HCT116 (cell line): ENCODE results near the gene ALLC. TPM values are rescaled to one million over a fixed set of nuclear protein-coding genes. Genes with fewer than 3 reads are reported as not detected.
"Not testable (repeated sequence)": the region's sequence is repeated elsewhere in the genome, so short reads cannot be mapped to it uniquely, and the experiment has no call there.

Source experiments
- ATAC-seq: fragments of 200-7000 bp; cut with Tn5 transposase; 2 replicates; pipeline ENCODE4 v1.9.1; 2020; ENCODE audit warnings: mild to moderate bottlenecking, moderate library complexity
- BruUV-seq: library from RNA; stranded (reverse); fragments of 400-500 nt; replicated peaks from 2 replicates; lab custom pipeline; 2021; lab: Mats Ljungman, UMichigan
- CTCF ChIA-PET: fragments of 300-600 bp; sonication (Branson Sonifier 250); formaldehyde crosslinking; loops from one replicate; lab custom pipeline; 2021; ENCODE audit warnings: antibody characterized with exemption; lab: Charles Lee
- POLR2A ChIA-PET: fragments of 300-600, 350-600 bp; sonication (Branson Sonifier 250); formaldehyde crosslinking; loops from one replicate; lab custom pipeline; 2021; ENCODE audit warnings: antibody characterized with exemption; lab: Charles Lee
- RAD21 ChIA-PET, 2 experiments: fragments of 300-600 bp; sonication (Branson Sonifier 250); formaldehyde crosslinking; loops; one replicate each; lab custom pipeline; 2023; ENCODE audit warnings: low total read pairs in 2 of 2; ENCODE audit not compliant: uncharacterized antibody in 2 of 2, unreplicated experiment in 2 of 2, low non-redundant PET in 1 of 2; lab: Charles Lee
- DNase-seq: peaks from one replicate; pipeline ENCODE4 v3.0.0-alpha.2; 2010; ENCODE audit warnings: low read depth, low spot score
- H2AFZ ChIP-seq: fragments of 200-600 bp; shearing (Covaris generic), sonication (generic); 2 replicates; pipeline ENCODE4 v1.6.1; 2017; ENCODE audit warnings: low read depth, mixed run types, mixed read lengths, antibody characterized with exemption, low read length; ENCODE audit not compliant: poor library complexity, severe bottlenecking
- H3K27ac ChIP-seq: 2 replicates; pipeline ENCODE4 v1.5.1; 2012; ENCODE audit warnings: low read depth, low read length
- H3K27me3 ChIP-seq: fragments of 200-600 bp; sonication (generic); 2 replicates; pipeline ENCODE4 v1.6.1; 2016; ENCODE audit warnings: mixed run types, low read length, mixed read lengths; ENCODE audit not compliant: insufficient read depth
- H3K36me3 ChIP-seq, 2 experiments: fragments of 200-500 bp in 1 of 2; fragments of 200-600 bp in 1 of 2; sonication (Bioruptor generic) in 1 of 2; sonication (generic) in 1 of 2; 2 replicates each; pipeline versions ENCODE4 v1.5.1 to v1.6.1; 2014 to 2016; ENCODE audit warnings: low read length in 2 of 2, inconsistent platforms in 1 of 2, mixed read lengths in 1 of 2, mixed run types in 1 of 2; ENCODE audit not compliant: insufficient read depth in 2 of 2, control insufficient read depth in 1 of 2
- H3K4me1 ChIP-seq, 2 experiments: fragments of 200-600 bp in 1 of 2; sonication (generic) in 1 of 2; 2 replicates each; pipeline versions ENCODE4 v1.5.1 to v1.6.1; 2012 to 2017; ENCODE audit warnings: low read length in 2 of 2, inconsistent platforms in 1 of 2, mild to moderate bottlenecking in 1 of 2, mixed read lengths in 1 of 2, mixed run types in 1 of 2, moderate library complexity in 1 of 2; ENCODE audit not compliant: insufficient read depth in 2 of 2, control insufficient read depth in 1 of 2
- H3K4me2 ChIP-seq: fragments of 200-600 bp; sonication (generic); 2 replicates; pipeline ENCODE4 v1.6.1; 2017; ENCODE audit warnings: mixed run types, low read length, mixed read lengths
- H3K4me3 ChIP-seq, 2 experiments: fragments of 200-600 bp in 1 of 2; sonication (generic) in 1 of 2; replicated peaks in 1 of 2; 2 replicates each; pipeline ENCODE4 v1.5.1; 2011 to 2016; ENCODE audit warnings: low read length in 2 of 2, control low read depth in 1 of 2, low read depth in 1 of 2, mild to moderate bottlenecking in 1 of 2, mixed read lengths in 1 of 2, mixed run types in 1 of 2
- H3K79me2 ChIP-seq: fragments of 200-600 bp; sonication (generic); 2 replicates; pipeline ENCODE4 v1.6.1; 2017; ENCODE audit warnings: mild to moderate bottlenecking, mixed run types, low read length, moderate library complexity, mixed read lengths; ENCODE audit not compliant: insufficient read depth
- H3K9ac ChIP-seq: fragments of 200-600 bp; sonication (generic); 2 replicates; pipeline ENCODE4 v1.6.1; 2016; ENCODE audit warnings: low read length, mixed read lengths
- H3K9me2 ChIP-seq: fragments of 200-600 bp; sonication (generic), shearing (Covaris generic); 2 replicates; pipeline ENCODE4 v1.6.1; 2017; ENCODE audit warnings: mixed run types, mild to moderate bottlenecking, moderate library complexity; ENCODE audit not compliant: insufficient read depth
- H3K9me3 ChIP-seq, 2 experiments: fragments of 200-500 bp in 1 of 2; fragments of 200-600 bp in 1 of 2; sonication (Bioruptor generic) in 1 of 2; sonication (generic) in 1 of 2; 2 replicates each; pipeline ENCODE4 v1.6.1; 2014 to 2017; ENCODE audit warnings: low read length in 2 of 2, mixed read lengths in 2 of 2, inconsistent platforms in 1 of 2, low read depth in 1 of 2, mild to moderate bottlenecking in 1 of 2, mixed run types in 1 of 2, moderate library complexity in 1 of 2; ENCODE audit not compliant: control insufficient read depth in 1 of 2, insufficient read depth in 1 of 2
- H4K20me1 ChIP-seq: fragments of 200-600 bp; sonication (generic), shearing (Covaris generic); 2 replicates; pipeline ENCODE4 v1.6.1; 2017; ENCODE audit warnings: mixed run types, mild to moderate bottlenecking, moderate library complexity; ENCODE audit not compliant: insufficient read depth
- CBX3 ChIP-seq: IDR thresholded peaks from 2 replicates; pipeline ENCODE4 v1.6.1; 2012; ENCODE audit warnings: low read depth
- EGR1 ChIP-seq: IDR thresholded peaks from 2 replicates; pipeline ENCODE4 v1.6.1; 2012; ENCODE audit warnings: low read depth
- EZH2 ChIP-seq: fragments of 200-600 bp; sonication (generic); IDR thresholded peaks from 2 replicates; pipeline ENCODE4 v1.6.1; 2017; ENCODE audit warnings: antibody characterized with exemption, mixed run types
- FOSL1 ChIP-seq: IDR thresholded peaks from 2 replicates; pipeline ENCODE4 v1.6.1; 2012; ENCODE audit warnings: low read depth
- JUND ChIP-seq: IDR thresholded peaks from 2 replicates; pipeline ENCODE4 v1.6.1; 2012
- POLR2AphosphoS5 ChIP-seq: IDR thresholded peaks from 2 replicates; pipeline ENCODE4 v1.6.1; 2011; ENCODE audit warnings: mild to moderate bottlenecking, low read depth, low read length, moderate library complexity
- RAD21 ChIP-seq: IDR thresholded peaks from 2 replicates; pipeline ENCODE4 v1.6.1; 2012; ENCODE audit warnings: low read depth, mild to moderate bottlenecking
- SP1 ChIP-seq: IDR thresholded peaks from 2 replicates; pipeline ENCODE4 v1.6.1; 2012; ENCODE audit warnings: low read depth
- YY1 ChIP-seq: IDR thresholded peaks from 2 replicates; pipeline ENCODE4 v1.6.1; 2011; ENCODE audit warnings: low read length, low read depth, moderate library complexity, mild to moderate bottlenecking; ENCODE audit not compliant: insufficient replicate concordance; ENCODE audit errors: extremely low read depth
- intact Hi-C: fragments of 100-400 bp; cut with micrococcal nuclease; formaldehyde crosslinking; loops from 2 replicates; pipeline ENCODE4 v1.10.0; 2022
- total RNA-seq: library from RNA; stranded (reverse); gene quantifications from one replicate; pipeline ENCODE4 v1.2.1, GENCODE V29; 2021; ENCODE audit not compliant: unreplicated experiment
- TF ChIP-seq, protein P1 (sequence below): IDR thresholded peaks from 2 replicates; pipeline ENCODE4 v1.6.1; 2012

The ALLC gene
- total RNA-seq, 1 experiment from 2014 or later: not detected

DNA sequence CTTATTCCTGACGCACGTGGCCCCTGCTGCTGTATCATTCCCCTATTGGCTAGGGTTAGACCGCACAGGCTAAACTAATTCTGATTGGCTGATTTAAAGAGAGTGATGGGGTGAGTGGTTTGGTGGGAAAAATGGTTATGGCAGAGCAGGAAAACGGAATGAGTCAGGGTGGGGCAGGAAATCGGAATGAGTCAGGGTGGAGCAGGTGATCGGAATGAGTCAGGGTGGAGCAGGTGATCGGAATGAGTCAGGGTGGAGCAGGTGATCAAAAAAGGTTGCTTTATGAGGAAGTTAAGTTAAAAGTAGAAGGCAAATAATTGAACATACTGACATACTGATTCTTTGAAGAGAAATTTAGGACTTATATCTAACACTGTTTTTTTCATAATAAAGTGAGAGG is 2.6 kb downstream of the ALLC start:
- H3K4me3 ChIP-seq, H3K36me3 ChIP-seq, H4K20me1 ChIP-seq, H3K9me2 ChIP-seq, H3K27me3 ChIP-seq, RAD21 ChIA-PET, H3K79me2 ChIP-seq, H3K9me3 ChIP-seq, POLR2A ChIA-PET, intact Hi-C loops, BruUV-seq: not testable (repeated sequence)
- H3K27ac ChIP-seq: peak overlapping the region; percentile 43
- CTCF ChIA-PET: interaction anchor here (1.2 kb wide), 1 partner anchor 120 kb away, joined by 4 read pairs; no protein-coding TSS in a partner anchor
- peaks cover 16 to 39% of the 10 kb centered on the region in 2 experiments for H3K4me1 ChIP-seq
- ATAC-seq: peak; percentile 61
- TF ChIP-seq CBX3 (peak; percentile 95), FOSL1 (peak; percentile 95), SP1 (peak; percentile 68), JUND (peak; percentile 93)
- TF ChIP-seq, protein P1, sequence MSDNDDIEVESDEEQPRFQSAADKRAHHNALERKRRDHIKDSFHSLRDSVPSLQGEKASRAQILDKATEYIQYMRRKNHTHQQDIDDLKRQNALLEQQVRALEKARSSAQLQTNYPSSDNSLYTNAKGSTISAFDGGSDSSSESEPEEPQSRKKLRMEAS: peak; percentile 69
- H3K9ac ChIP-seq: 0 out of 2 replicates have a peak overlapping the region, but pooled peaks have one; percentile 1
- H2AFZ ChIP-seq: peak overlapping the region; percentile 14
- peak overlapping the region; percentile 43 for H3K4me2 ChIP-seq
- peak; percentile 69 for DNase-seq

DNA sequence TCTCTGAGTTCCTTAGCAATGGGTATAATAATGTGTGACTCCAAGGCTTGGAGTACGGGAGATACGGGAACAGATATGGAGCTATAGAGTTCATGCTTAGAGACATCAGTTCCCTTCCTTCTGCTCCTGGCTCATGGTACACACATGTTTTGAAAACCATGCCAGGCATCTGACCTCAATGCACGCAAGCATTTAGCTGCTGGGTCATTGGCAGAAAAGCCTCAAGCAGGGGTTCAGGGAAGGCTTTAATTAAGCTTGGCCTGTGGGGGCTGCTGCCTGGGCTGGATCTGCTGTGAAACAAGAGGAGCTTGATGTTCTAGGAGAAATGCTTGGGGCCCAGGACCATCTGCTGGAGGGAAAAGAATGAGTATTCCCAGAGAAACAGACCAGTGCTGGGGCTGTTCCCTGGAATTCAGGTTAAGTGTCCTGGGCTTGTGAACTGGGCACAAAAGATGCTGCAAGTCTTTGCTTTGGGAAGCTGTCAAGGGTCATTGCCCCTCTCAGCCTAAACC is 3.2 kb downstream of the ALLC start:
- BruUV-seq: no TSS peak
- TF ChIP-seq RAD21 (no peak), YY1 (no peak), POLR2AphosphoS5 (no peak), EGR1 (no peak), EZH2 (no peak), JUND (no peak)
- TF ChIP-seq, all 23 proteins: peak for 0
- Histone ChIP-seq H3K4me1 (peaks cover 16 to 39% of the 10 kb centered on the region in 2 experiments), H2AFZ (peak overlapping the region; percentile 14), H3K9ac (peak overlapping the region; percentile 1; the same call in 1 of the 2 replicates), H3K36me3 (no peaks in the 10 kb centered on the region), H3K27ac (peak overlapping the region; percentile 12), H3K79me2 (no peaks in the 10 kb centered on the region), H3K4me2 (peak overlapping the region; percentile 43), H3K27me3 (no peaks in the 10 kb centered on the region), H3K9me3 (no peaks in the 10 kb centered on the region), H4K20me1 (no peaks in the 10 kb centered on the region), H3K4me3 (no peak overlapping the region), H3K9me2 (no peaks in the 10 kb centered on the region)
- DNase-seq (no peak), ATAC-seq (0 out of 2 replicates have a peak, but pooled peaks have one; percentile 7)
- ChIA-PET POLR2A (no interaction called here), RAD21 (no interaction called here), CTCF (interaction anchor here (1.2 kb wide), 1 partner anchor 119 kb away, joined by 4 read pairs; no protein-coding TSS in a partner anchor)
- intact Hi-C loops: no loop called here
